Cardiac fibroblast (primary cell): Measurements from ENCODE around the gene SCAPER.
"Not testable (repeated sequence)": the region's sequence is repeated elsewhere in the genome, so short reads cannot be mapped to it uniquely, and the experiment has no call there.

Experiments used
- DNase-seq, 2 donors: peaks; one replicate each; pipeline versions ENCODE4 v3.0.0 to v3.0.0-alpha.2; 2010; ENCODE audit warnings: low read depth in 2 of 2
- H3K4me3 ChIP-seq, 2 donors: replicated peaks in 1 of 2; 1 replicate in 1 of 2; 2 replicates in 1 of 2; pipeline ENCODE4 v1.5.1; 2011; ENCODE audit warnings: low read depth in 2 of 2, low read length in 2 of 2, mild to moderate bottlenecking in 2 of 2, moderate library complexity in 1 of 2
- CTCF ChIP-seq: IDR thresholded peaks from one replicate; pipeline ENCODE4 v1.5.1; 2011; ENCODE audit warnings: low read depth, mild to moderate bottlenecking, low read length, inconsistent platforms

SCAPER gene

GRCh38 chr15:76303909-76304308 is 601.2 kb downstream of the SCAPER start:
- no peak for TF ChIP-seq CTCF
- no peak for DNase-seq

GRCh38 chr15:76299786-76300185 is 605.4 kb downstream of the SCAPER start:
- DNase-seq = no peak
- TF ChIP-seq CTCF = no peak
- H3K4me3 ChIP-seq = no peak overlapping the region

More at GRCh38 chr15:76303909-76304308, 601.2 kb downstream of the SCAPER start:
- H3K4me3 ChIP-seq = no peak overlapping the region

GRCh38 chr15:76298986-76299385 is 606.2 kb downstream of the SCAPER start:
- no peak for TF ChIP-seq CTCF
- no peak overlapping the region for H3K4me3 ChIP-seq
- no peak for DNase-seq

GRCh38 chr15:76297951-76298350 is 607.2 kb downstream of the SCAPER start:
- not testable (repeated sequence) for H3K4me3 ChIP-seq, DNase-seq
